Right ventricle myocardium inferior (tissue), 1 donor: ENCODE measurements around the gene CLDN5. TPM values are rescaled to one million over a fixed set of nuclear protein-coding genes. Genes with fewer than 3 reads are reported as not detected.

Experiments used
- ATAC-seq: fragments of 200-7000 bp; cut with Tn5 transposase; one replicate; pipeline ENCODE4 v1.9.1; 2020; ENCODE audit warnings: mild to moderate bottlenecking, moderate library complexity
- DNase-seq: peaks from one replicate; pipeline ENCODE4 v3.0.0; 2021; ENCODE audit errors: missing footprints
- intact Hi-C: fragments of 100-400 bp; cut with DNase I; formaldehyde crosslinking; loops from one replicate; pipeline ENCODE4 v1.11.0; 2022
- total RNA-seq: library from RNA; stranded (reverse); fragmentation: NEBNext Ultra II Directional; extraction: Animal tissue kit (Norgen Biotek cat#: 25700); gene quantifications from one replicate; pipeline ENCODE4 v1.2.1, GENCODE V29; 2021
- donor health status: DM: no; HTN: yes; CAD: no; lungs with severe emphysema.

Gene CLDN5
- total RNA-seq, 1 donor from 2014 or later: 29.9 TPM

DNA sequence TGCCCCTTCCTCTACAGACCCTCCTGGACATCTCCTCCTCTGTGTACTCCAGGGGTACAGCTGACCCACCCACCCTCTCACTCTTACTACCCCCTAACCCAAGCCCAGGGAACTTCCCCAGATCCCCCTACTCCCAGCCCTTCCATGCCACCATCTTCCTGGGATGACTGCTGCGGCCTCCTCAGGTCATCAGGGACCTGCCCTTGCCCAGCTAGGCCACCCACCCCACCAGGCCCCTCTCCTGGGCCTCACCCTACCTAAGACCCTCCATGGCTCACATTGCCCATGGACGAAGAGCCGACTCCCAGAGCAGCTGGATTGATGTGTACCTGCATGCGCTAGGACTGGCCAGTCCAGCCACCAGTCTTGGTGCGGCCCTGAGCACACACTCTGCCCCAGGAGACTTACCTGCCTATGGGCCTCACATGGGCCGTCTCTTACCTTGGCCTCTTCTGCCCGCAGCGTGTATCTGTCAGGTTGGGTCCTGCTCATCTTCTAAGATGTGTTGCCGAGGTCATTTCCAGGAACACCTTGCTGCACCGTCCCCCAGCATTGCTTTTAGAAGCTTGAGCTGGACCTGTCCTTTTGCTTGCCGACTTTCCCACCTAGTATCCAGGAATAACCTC is 2.0 kb upstream of the CLDN5 start:
- no peak for ATAC-seq
- intact Hi-C loops: no loop called here
- no peak for DNase-seq

DNA sequence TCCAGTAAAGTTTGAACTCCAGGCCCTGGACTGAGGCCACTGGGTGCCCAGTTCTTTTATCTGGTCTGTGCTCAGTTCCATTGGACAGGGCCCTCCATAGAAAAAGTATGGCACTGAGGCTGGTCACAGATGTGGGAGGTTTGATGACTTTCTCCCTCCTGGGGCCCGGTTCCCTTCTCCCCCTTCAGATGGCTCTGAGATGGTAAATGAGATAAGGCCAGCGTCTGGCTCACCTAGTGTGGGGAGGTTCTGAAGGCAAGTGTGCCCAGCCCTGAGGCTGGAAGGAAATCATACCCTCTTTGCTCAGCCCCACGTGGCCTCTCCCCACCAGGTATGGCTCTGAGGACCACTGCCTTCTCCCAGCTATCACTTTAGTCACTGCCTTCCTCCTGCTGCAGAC is 1.5 kb upstream of the CLDN5 start:
- DNase-seq (no peak), ATAC-seq (no peak)
- intact Hi-C loops: loop anchor here (1.0 to 2.0 kb wide), 2 partner anchors 41 to 47 kb away; no protein-coding TSS in a partner anchor

DNA sequence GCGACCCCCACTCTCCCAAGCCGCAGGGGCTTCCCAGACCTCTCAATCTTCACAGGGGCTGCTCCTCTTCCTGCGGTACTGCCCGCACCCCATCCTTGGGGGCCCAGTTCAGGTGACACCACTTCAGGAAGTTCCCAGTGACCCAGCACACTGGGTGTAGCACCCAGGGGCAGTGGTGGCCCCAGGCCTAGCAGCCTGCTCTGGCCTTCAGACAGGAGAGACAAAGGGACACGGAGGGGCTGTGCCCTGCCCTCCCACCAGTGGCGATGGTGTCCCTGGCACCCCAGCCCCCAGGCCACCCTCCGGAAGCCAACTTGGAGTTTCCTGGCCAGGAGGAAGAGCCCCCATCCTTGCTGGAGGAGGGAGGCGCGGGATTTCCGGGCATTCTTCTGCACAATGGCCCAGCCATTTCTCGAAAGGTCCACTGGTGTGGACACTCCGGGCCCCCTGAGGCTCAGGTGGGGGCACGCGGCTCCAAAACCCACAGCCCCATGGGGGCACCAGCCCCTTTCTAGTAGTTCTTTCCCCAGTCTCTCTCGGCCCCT is 978 bp upstream of the CLDN5 start:
- ATAC-seq (no peak), DNase-seq (no peak)
- intact Hi-C loops: loop anchor here (1.0 to 2.0 kb wide), 2 partner anchors 42 to 47 kb away; no protein-coding TSS in a partner anchor

DNA sequence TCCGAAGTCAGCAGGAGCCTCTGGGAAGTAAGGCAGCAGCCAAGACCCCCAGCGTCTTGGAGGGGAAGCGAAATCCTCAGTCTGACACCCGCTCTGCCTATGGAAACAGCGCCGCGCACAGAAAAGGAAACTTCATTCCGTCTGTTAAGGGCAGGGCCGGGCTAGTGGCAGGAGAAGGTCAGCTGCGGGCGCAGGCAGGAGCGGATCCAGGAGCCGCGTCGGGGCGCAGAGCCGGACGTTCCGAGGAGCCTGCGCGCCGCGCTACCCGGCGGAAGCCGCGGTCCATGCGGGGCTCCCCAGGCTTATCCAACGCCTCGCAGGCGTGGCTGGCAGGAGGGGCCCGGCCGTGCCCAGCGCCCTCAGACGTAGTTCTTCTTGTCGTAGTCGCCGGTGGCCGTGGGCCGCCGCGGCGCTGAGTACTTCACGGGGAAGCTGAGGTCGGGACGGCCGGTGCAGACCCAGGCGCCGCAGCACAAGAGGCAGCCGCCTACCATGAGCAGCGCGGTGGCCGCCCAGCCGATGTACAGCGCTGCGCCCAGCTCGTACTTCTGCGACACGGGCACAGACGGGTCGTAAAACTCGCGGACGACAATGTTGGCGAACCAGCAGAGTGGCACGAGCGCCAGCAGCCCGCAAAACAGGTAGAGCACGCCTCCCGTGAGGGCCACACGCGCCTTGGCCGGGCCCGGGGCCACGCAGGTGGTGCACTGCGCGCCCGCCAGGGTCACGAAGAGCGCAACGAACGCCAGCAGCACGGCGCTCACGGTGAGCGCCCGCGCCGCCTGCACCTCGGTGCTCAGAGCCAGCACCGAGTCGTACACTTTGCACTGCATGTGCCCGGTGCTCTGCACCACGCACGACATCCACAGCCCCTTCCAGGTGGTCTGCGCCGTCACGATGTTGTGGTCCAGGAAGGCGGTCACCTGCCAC is 705 bp downstream of the CLDN5 start:
- DNase-seq: no peak
- intact Hi-C loops: loop anchor here (2.0 to 5.0 kb wide), 2 partner anchors 43 to 99 kb away; no protein-coding TSS in a partner anchor

DNA sequence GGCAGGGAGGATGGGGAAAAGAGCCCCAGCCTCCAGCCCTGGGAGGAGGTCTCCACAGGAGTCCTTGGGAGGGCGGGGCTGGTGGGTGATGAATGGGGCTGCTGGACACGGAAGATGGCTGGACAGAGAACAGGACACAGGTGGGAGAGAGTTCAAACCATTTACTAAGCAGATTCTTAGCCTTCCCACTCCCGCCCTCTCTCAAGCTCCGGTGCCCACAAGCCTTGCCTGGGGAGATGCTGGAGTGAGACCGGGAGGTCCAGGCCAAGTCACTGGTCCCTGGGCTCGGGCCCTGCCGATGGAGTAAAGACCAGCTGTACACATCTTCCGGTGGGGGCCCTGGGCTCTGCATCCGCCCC is 1.4 kb downstream of the CLDN5 start:
- intact Hi-C loops: loop anchor here (5.0 kb wide), 1 partner anchor 99 kb away; no protein-coding TSS in a partner anchor
- no peak for DNase-seq
- no peak for ATAC-seq

More for the DNA sequence above, 705 bp downstream of the CLDN5 start:
- ATAC-seq: no peak

DNA sequence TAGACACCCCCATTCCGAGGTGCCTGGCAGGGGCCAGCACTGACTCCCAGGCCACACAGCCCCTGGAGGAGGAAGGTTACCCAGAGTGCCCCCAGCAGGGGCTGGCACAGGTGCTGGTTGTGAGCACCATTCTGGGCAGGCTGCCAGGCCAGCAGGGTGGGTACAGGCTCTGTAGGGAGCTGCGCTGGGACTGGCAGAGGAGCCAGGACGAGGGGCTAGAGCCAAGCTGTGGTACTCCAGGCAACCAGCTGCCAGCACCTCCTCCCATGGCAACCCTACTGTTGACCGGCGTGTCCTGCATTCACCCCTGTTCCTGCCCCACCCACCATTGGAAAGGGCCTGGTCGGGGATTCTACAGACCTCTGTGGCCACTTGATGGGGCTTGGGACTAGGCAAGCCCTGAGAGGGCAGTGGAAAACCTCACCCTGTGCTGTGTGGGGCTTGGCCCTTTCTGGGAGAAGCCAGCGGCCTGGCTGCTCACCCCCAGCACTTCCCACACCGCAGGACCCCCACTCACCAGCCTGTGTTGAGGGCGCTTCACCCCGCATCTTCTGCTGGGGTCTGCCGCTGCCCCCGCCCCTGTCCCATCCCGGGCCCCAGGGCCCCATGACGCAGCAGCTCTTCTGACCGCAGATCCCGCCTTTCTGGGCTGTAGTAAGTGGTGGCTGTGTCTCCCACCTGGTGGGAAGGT is 1.9 kb downstream of the CLDN5 start:
- DNase-seq (no peak), ATAC-seq (peak; percentile 64)
- intact Hi-C loops: loop anchor here (5.0 kb wide), 1 partner anchor 100 kb away; no protein-coding TSS in a partner anchor

DNA sequence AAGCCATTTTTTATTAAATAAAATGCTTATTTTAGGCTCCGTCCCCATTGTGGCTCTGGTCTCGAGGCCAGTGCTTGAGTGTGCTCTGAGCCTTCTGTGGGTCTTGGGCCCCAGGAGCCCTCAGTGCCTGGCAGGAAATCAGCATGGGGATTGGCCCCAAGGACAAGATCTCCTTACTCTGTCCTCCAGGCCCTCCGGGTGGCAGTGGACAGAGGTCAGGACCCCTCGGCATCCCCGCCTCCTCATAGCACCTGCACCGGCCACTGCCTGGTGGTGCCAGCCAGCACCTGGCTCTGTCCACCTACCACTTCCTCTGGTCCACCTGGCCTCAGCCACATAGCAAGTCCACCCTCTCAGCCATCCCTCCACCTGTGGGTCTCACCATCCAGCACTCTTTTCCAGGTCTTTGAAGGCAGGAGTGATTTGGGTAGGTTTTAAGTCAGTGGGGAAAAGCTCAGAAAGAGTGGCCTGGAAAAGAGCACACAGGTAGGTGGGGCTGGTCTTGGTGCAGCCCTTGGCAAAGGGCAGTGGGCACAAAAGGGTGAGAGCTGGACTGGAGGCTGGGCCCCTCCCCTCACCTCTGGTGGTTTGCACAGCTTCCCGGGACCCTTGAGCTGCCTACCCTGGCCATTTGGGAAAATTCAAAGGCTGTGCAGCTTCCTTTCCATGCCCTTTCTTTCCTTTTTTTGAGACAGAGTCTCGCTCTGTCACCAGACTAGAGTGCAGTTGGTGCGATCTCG is 3.5 kb downstream of the CLDN5 start:
- ATAC-seq (no peak), DNase-seq (no peak)
- intact Hi-C loops: loop anchor here (5.0 kb wide), 1 partner anchor 102 kb away; no protein-coding TSS in a partner anchor

DNA sequence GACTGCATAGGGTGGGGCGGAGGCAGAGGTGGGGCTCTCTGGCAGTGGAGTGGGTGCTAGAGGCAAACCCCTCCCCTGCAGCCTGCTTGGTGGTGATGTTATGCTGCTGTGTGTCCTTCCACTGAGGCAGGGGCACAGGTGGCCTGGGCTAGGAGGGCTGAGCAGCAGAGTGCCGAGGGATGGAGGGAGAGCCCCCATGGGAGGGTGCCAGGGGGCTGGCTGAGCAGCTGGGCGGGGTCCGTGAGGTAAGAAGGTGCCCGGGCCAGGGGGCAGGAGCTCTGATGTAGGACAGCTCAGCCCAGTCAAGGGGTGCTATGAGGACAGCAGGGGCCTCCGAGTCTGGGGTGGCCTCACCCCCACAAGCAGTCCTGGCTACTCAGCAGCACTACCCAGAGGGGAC is 4.2 kb downstream of the CLDN5 start:
- no peak for ATAC-seq
- intact Hi-C loops: loop anchor here (5.0 kb wide), 1 partner anchor 102 kb away; no protein-coding TSS in a partner anchor

DNA sequence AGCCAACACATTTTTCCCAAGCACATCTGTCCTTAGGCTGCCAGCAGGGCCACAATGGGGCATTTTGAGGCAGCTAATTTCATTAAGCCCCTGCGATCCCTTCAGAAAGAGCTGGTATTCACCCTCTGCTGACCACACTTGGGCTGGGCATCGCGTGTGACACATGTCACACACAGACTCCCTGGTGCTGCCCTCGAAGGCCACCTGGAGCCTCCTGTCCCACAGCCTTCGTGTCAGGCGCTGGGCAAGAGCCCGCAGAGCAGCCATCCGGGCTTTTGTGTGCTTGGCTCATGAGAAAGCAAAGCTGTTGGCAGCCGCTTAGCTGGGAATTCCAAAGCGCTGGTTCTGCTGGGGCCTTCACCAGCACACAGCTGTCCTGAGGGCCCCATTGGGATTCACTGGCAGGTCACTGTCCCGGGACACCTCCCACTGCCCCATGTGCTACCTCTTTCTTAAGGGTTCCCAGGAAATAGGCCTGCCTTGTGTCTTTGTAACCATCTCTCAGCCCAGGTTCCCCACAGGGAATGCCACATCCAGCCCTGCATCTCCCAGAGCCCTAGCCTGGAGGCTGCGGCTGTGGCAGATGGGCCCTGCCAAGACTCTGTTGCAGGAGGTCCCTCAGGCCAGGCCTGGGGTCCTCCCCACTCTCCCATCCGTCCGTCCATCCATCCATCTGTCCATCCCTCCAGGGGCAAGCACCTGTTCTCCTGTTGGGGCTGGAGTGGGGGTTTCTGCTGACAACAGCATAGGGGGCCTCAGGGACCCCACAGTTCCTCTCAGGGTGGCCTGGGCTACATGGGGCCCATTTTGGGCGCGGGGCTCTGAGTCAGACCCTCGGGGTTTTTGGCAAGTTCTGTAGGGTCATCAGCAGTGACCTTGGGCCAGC is 4.9 kb downstream of the CLDN5 start:
- DNase-seq (no peak), ATAC-seq (no peak)
- intact Hi-C loops: no loop called here

More for the DNA sequence above, 4.2 kb downstream of the CLDN5 start:
- DNase-seq: no peak

DNA sequence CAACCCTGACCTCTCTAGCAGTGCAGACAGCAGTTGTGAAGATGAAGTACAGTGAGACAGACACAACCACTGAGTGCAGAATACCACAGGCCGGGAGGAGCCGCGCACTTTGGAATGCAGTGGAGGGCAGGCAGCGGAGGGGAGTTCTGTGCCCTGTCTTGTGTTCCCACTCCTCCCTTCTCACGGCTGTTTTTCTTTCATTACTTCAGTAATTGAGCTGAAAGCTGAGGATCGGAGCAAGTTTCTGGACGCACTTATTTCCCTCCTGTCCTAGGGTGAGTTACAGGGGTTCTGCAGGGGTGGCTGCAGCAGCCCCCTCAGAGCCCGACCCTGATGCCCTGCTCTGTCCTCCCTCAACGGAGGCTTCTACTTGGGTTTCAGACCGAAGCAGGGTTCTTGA is 5.6 kb downstream of the CLDN5 start:
- intact Hi-C loops: no loop called here
- ATAC-seq: no peak
- no peak for DNase-seq

DNA sequence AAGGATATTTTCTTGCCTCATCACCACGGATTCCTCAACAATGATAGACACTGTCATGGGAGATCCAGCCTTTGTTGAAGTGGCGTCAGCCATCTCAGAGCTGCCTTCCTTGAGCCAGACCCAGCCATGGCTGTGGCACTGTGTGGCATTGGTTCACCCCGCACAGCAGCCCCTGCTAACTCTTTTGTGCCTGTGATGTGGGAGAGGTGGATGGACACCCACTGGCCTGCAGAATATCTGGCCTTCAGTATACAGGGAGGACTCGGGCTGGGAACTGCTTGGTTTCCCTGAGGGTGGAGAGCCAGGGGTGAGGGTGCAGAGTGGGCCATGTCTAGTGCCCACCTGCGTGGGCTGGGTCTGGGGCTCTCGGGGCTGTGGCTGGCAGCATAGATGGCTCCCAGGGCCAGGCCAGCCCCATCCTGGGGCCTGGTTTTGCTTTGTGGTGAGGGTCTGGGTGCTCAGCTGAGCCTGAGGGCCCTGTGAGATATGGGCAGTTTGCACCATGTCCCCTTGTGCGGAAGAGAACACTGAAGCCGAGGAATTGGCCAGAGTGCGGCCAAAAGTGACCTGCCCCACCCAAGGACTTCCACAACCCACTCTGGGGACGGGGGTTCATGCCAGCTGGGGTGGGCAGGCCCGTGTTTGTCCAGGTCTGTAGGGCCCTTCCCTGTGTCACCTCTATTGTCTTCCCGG is 6.1 kb downstream of the CLDN5 start:
- intact Hi-C loops: no loop called here
- ATAC-seq (no peak), DNase-seq (no peak)

DNA sequence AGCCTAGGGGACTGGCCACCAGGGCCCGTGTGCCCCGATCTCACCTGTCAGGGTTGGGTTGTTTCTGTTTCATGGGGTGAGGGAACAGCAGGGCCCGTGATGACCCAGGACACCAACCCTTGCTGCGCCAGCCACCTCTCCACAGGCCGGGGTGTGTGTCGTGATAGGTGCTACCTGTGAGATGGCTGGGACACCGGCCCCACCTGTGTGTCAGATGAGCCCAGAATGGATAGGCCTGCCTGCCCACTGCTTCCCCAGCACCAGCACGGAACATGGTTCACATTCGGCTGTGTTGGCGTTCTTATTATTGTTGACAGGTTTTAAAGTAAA is 7.1 kb downstream of the CLDN5 start:
- intact Hi-C loops: no loop called here
- no peak for DNase-seq
- no peak for ATAC-seq

DNA sequence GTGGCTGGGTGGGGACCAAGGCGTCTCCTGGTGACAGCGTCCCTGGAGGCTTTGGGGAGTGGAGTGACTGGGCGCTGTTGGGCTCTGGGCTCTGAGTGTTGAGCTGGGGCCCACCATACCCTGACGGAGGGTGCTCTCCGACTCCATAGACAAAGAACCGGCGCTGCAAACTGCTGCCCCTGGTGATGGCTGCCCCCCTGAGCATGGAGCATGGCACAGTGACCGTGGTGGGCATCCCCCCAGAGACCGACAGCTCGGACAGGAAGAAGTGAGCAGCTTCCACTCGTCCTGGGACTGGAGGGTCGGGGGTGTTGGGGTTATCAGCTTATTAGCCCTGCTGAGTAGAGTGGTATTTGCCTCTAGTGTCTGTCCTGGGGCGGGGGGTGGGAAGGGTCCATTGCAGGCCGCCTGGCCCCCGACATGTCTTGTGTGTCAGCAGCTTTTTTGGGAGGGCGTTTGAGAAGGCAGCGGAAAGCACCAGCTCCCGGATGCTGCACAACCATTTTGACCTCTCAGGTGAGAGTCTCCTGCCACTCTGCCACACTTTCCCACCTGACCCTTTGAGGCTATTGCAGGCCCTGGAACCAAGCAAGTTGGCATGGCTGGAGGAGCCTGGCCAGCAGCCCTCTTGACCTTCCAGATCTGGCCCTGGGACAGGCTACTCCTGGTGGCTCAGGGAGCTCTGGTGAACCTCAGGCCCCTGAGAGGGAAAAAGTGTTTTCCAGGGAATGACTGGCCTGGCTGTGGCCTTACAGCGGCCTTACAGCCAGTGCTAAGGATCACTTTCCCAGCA is 7.6 kb downstream of the CLDN5 start:
- intact Hi-C loops: no loop called here
- DNase-seq (no peak), ATAC-seq (no peak)

DNA sequence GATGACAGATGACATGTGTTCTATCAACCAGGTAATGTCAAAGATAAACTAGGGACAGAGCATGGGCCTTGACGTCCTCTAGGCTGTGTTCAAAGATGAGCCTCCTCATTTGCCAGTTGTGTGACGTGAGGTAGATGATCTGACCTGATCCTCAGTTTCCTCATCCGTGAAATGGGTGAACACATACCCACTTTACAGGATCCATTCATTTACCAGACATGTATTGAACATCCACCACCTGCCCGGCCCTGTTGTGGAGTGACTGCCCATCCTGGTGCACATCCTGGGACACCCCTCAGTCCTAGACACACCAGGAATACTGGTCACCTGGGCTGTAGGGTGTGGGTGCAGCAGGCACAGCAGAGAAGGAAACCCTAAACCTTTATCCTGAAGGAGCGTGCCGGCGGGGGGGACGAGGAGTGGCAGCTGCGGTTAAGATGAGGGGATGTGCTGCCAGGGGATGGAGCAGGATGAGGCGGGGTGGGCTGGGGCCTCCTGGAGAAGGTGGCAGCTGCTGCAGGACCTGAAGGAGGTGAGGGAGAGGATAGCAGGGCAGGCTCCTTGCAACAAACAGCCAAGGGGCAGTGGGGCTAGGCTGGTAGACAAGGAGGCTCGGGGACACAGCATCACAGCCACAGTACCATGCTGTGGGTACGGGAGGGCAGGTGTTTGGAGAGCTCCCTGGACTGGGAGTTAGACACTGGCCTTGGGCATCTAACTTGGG is 8.4 kb downstream of the CLDN5 start:
- no peak for ATAC-seq
- DNase-seq: no peak
- intact Hi-C loops: no loop called here

DNA sequence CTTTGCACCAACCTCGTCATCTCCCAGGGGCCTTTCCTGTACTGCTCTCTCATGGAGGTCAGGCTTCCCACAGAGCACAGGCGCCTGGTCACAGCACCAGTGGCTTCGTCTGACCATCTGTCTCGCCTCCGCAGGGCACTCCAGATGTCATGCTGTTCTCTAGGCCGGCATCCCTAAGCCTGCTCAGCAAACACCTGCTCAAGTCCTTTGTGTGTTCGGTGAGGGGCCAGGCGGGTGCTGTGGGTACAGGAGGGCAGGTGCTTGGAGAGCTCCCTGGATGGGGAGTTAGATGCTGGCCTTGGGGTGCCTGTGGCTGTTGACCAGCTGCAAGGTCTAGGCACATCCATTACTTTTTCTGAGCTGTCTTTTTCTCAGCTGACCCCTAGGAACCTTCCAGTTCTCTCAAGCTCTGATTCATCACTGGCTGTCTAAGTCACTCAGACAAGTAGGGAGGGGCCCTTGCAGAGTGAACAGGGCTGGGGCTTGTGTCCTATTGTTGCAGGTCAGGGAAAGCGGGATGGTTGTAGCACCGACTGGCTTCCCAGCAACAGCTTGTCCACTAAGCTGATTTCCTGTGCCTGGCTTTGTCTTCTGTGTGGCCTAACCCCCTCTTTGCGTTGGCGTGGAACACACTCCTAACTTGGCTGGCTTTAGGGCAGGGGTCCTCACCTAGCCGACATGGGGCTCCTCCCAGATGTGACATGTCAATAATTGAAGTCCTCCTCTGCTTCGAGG is 9.2 kb downstream of the CLDN5 start:
- DNase-seq: no peak
- ATAC-seq: no peak
- intact Hi-C loops: no loop called here
